ENCODE results near the gene ANO10. TPM values are rescaled to one million over a fixed set of nuclear protein-coding genes. Genes with fewer than 3 reads are reported as not detected.

Gene ANO10
- total RNA-seq, 2 experiments from 2014 or later, result 10.8 to 11.8 TPM

DNA sequence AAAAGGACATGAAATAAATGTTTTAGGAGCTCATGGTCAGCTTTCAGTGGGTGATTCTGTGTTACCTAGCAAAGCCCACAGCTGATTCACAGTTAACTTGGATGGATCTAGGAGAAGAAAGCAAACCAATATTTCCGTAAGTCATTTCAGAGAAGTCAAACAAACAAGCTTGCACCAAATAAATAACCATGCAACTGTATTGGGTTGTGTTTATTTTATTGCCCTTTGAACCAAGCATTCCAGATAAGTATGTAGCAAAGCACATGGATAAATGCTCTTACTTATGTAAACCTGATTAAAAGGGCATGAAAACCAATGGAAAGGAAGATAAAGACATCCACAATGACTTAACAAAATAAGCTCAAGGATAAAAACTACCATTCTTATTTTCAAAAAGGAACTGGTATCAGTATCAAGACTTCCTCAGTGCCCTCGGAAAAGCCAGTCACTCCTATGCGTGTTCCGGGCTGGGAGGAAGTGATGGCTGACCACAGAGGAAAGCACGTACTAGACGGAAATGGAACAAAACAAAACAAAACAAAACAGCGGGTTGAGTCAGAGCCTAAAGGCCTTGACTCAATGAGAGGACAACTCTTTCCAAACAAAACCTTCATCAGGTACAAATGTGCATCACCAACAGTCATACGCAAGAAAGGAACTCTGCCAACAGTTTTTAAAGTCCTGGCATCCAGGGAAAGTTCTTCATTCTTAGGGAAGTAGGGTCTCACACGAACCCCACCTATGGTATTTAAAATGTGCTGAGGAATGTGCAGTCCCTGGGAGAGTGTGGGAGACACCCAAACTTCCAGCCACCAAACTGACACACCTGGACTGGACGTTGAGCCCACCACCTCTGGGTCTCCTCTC, 232.2 kb downstream of the ANO10 start:
- peaks cover 30% of the 10 kb centered on the region for H3K4me1 Mint-ChIP-seq
- H3K36me3 Mint-ChIP-seq, result peaks cover 14% of the 10 kb centered on the region
- peak; percentile 48 for DNase-seq
- H3K27me3 Mint-ChIP-seq, result peaks cover under 1% of the 10 kb centered on the region
- ATAC-seq (ENCODE audit: low read depth), result peak; percentile 87
- POLR2A ChIA-PET, result interaction anchor here (0.6 to 1.6 kb wide), 8 partner anchors 9 to 330 kb away, joined by 3 to 7 read pairs (median 4); no protein-coding TSS in a partner anchor
- peaks cover 7% of the 10 kb centered on the region for H3K9me3 Mint-ChIP-seq
- peak overlapping the region; percentile 88 for H3K27ac Mint-ChIP-seq
- peak overlapping the region; percentile 45 for H3K4me3 Mint-ChIP-seq

DNA sequence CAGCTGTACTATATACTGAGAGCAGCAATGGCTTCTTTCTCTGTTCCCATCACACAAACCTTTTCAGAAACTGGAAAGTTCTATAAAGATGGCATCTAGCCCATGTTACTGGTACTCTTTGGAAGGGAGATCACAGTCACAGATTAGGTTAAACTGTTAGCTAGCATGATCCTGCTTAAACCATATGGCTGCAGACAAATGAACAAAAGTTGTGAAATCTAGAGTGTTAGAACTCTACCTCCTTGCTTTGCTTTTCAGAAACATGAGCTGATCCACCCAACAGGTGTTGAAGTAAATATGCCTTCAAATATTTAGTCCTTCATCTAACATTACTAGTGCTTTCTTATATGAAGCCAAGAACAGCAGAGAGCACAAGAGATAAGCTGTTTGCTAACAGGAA, 232.9 kb downstream of the ANO10 start:
- ATAC-seq (ENCODE audit: low read depth), result no peak
- peaks cover 25% of the 10 kb centered on the region for H3K4me1 Mint-ChIP-seq
- peaks cover 15% of the 10 kb centered on the region for H3K36me3 Mint-ChIP-seq
- DNase-seq, result no peak
- peaks cover 4% of the 10 kb centered on the region for H3K27me3 Mint-ChIP-seq
- peak overlapping the region; percentile 88 for H3K27ac Mint-ChIP-seq
- H3K4me3 Mint-ChIP-seq, result no peak overlapping the region
- peaks cover 11% of the 10 kb centered on the region for H3K9me3 Mint-ChIP-seq
- POLR2A ChIA-PET, result interaction anchor here (0.6 to 1.6 kb wide), 7 partner anchors 9 to 226 kb away, joined by 3 to 7 read pairs (median 5); no protein-coding TSS in a partner anchor

DNA sequence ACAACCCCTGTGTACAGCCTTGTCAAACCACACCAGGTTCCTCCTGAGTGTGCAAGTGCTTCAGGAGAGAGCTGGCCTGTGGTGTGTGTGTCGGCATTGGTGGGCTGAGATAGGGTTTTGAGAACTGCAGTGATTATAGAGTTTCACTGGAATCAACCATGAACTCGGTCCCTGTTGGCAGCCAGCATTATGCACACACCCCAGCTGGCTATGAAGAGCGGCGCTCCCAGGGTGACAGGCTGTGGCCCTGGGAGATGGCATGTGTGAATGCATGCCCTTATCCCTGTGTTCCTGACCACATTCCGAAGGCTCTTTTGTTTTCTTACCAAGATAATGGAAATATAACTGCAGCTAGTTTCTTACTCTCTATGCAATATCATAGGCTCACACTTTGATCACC, 233.6 kb downstream of the ANO10 start:
- no peak for DNase-seq
- Mint-ChIP-seq H3K4me1 (peaks cover 25% of the 10 kb centered on the region), H3K4me3 (no peak overlapping the region), H3K27ac (no peak overlapping the region), H3K36me3 (peaks cover 11% of the 10 kb centered on the region), H3K9me3 (peaks cover 7% of the 10 kb centered on the region), H3K27me3 (peaks cover 4% of the 10 kb centered on the region)
- POLR2A ChIA-PET, result no interaction called here
- ATAC-seq (ENCODE audit: low read depth), result no peak

DNA sequence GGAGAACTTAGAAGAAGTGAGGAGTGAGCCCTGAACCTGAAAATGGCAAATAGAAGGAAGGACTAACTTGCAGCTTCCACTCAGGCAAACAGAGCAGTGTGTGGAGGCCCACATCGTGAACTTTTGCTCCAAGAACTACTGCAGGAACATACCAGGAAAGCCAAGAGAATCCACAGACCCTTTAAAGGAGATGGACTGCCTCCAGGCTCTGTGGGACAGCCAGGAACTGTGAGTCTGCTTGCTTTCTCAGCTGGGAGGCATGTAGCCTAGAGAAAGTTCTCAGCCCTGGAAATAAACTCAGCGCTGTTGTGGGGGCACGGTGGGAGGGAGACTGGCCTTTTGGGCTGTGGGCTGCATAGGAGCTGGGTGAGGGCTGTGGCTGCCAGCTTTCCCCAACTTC, 242.5 kb downstream of the ANO10 start:
- POLR2A ChIA-PET, result interaction anchor here (1.6 kb wide), 1 partner anchor 82 kb away, joined by 3 read pairs; no protein-coding TSS in a partner anchor
- no peak overlapping the region for H3K27ac Mint-ChIP-seq
- H3K9me3 Mint-ChIP-seq, result peaks cover 7% of the 10 kb centered on the region
- peaks cover 12% of the 10 kb centered on the region for H3K4me1 Mint-ChIP-seq
- no peak overlapping the region for H3K4me3 Mint-ChIP-seq
- H3K27me3 Mint-ChIP-seq, result peaks cover under 1% of the 10 kb centered on the region
- peaks cover 14% of the 10 kb centered on the region for H3K36me3 Mint-ChIP-seq
- DNase-seq, result no peak
- ATAC-seq (ENCODE audit: low read depth), result no peak

DNA sequence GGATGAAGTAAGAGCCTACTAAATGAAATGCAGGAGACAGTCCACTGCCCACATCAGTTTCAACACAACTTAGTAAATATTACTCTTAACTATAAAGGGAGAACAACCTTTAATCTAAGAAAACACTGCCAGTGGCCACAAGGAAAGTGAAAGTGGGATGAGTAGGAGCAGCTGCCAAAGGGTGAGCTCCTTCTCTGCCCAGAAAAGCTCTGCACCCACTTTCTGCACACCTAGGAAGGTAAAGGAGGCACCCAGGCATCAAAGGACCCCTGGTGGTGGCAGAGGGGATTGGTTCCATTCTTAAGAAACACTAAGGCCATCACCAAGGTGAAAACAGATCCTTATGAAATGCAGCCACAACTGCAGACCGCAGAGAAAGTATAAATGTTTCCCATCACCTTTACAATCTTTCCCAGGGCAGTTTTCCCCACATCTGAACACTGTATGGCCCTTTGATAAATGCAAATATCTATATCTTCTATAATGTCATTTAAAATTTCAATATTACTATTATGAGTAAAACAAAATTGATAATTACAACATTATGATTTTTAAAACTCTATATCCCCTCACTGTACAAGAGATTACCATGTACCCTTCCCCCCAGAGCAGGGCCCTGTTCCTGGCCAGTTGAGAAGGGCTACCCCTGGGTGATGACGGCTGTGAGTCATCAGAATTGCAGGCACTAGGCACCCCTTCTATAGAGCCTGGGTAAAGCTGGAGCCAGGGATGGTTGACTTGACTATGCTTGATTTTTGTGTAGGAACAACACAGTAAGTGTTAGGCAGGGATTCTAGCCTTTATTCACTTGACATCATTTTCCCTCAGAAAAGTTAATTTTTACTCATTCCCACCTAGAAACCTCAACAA, 243.5 kb downstream of the ANO10 start:
- POLR2A ChIA-PET, result interaction anchor here (1.0 kb wide), 2 partner anchors 215 to 218 kb away, joined by 3 to 4 read pairs; no protein-coding TSS in a partner anchor
- Mint-ChIP-seq H3K4me3 (no peak overlapping the region), H3K27me3 (no peaks in the 10 kb centered on the region), H3K9me3 (peaks cover 6% of the 10 kb centered on the region), H3K4me1 (peaks cover 12% of the 10 kb centered on the region), H3K36me3 (peaks cover 14% of the 10 kb centered on the region), H3K27ac (peak overlapping the region; percentile 30)
- DNase-seq, result peak; percentile 50
- ATAC-seq (ENCODE audit: low read depth), result peak; percentile 95

DNA sequence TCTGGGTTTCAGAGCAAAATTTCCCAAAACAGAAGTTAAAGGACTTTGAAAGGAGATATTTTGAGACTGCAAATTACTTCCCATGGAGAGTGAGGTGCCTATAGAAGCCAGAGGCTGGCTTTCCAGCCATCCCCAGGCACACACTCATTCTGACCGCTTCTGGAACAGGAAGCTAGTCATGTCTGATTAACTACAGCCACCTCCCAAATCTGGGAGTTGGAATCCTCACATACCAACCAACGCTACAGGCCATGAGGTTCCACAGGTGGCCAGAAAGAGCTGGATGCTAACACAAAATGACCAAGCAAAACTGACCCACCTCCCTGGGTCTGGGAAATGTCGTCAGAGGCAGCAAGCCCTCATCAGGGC, 248.3 kb downstream of the ANO10 start:
- DNase-seq (no peak), ATAC-seq (ENCODE audit: low read depth) (no peak)
- H3K27me3 Mint-ChIP-seq, result no peaks in the 10 kb centered on the region
- H3K36me3 Mint-ChIP-seq, result peaks cover 2% of the 10 kb centered on the region
- POLR2A ChIA-PET, result interaction anchor here (0.9 kb wide), 1 partner anchor 16 kb away, joined by 3 read pairs; no protein-coding TSS in a partner anchor
- no peak overlapping the region for H3K27ac Mint-ChIP-seq
- H3K4me1 Mint-ChIP-seq, result peaks cover 16% of the 10 kb centered on the region
- H3K4me3 Mint-ChIP-seq, result no peak overlapping the region
- H3K9me3 Mint-ChIP-seq, result no peaks in the 10 kb centered on the region

DNA sequence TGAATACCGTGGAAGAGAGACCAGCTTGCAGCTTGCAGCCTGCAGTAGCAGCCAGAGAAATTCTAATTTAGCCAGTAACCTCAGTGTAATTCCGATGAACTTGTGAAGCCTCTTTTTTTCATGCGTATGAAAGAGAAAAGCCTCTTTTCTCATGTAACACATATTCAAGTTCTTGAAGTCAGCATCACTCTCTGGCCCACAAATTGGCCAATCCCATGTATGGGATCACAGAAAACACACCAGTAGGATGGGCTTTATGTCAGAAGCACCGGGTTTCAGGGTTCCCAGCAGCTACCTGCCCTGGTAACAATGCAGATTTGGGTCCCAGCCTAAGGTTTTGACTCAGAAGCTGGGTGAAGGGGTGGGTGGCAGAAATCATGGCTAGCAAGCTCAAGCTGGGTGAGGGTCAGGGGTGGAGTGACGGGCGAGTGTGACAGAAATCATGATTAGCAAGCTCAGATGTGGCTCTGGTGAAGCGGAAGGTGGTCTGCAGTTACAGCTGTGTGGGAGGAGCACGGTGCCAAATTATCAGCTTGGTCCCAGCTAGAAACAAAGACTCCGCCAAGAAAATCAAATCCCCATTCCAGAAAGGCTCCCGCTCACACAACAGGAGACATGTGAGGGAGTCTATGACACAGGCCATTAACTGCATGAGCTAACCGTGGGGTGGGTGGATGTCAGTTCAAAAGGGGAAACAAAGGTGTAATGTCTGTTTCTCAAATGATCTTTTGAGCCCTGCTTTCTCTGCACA, 248.8 kb downstream of the ANO10 start:
- Mint-ChIP-seq H3K36me3 (peaks cover 2% of the 10 kb centered on the region), H3K4me3 (no peak overlapping the region), H3K9me3 (no peaks in the 10 kb centered on the region), H3K4me1 (peaks cover 12% of the 10 kb centered on the region), H3K27ac (no peak overlapping the region), H3K27me3 (no peaks in the 10 kb centered on the region)
- POLR2A ChIA-PET, result interaction anchor here (0.9 kb wide), 1 partner anchor 16 kb away, joined by 3 read pairs; no protein-coding TSS in a partner anchor
- DNase-seq (no peak), ATAC-seq (ENCODE audit: low read depth) (no peak)

DNA sequence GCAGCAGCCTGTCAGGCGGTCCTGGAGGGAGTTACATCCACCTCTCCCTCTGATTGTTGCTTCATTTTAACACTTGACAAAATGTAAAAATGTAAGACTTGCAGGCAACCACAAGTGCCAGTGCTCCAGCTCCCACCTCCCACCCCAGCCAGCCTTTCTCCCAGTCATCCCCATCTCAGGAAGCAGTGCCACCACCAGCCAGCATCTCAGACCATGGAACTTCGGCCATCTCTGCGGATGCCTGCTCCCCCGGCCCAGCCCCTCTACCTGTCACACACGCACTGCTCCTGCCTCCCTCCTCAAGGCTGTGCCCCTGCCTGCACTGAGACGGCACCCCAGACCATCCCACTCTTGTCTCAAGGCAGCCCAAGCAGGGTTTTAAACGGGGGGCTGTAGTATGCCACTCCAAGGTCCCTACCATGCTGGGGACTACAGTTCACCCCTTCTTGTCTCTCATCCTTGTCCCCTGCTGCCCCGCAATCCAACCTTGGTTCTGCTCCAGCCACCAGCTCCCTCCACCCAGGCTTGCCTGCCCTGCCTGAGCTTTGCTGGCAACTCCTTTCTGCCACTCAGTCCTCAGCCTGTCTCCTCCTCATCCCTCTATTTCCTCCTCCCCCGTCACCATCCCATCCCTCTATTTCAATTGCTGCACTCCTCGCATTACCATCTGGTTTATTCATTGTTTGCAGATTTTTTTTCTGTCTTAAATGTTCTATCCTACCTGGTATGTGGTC, 249.6 kb downstream of the ANO10 start:
- POLR2A ChIA-PET, result no interaction called here

DNA sequence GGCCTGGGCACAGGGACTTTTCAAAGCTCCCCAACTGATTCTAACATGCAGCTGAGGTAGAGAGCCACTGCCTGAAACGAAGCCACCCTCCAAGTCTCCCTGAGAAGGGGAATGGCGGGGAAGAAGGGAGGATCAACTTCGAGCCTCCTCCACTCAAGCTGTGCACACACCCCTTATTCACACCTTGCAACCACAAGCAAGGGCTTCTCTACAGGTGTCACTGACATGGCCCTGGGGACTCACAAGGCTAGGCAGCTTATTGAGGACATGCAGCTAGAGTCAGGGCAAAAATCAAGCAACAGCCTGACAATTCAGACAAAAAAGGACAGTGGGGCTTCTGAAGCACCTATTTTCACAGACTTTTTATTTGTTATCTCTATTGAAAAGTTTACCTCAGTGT, 250.3 kb downstream of the ANO10 start:
- POLR2A ChIA-PET, result no interaction called here
- peaks cover 6% of the 10 kb centered on the region for H3K4me1 Mint-ChIP-seq
- H3K36me3 Mint-ChIP-seq, result peaks cover 2% of the 10 kb centered on the region

More for the DNA sequence above, 249.6 kb downstream of the ANO10 start:
- Mint-ChIP-seq H3K4me1 (peaks cover 6% of the 10 kb centered on the region), H3K27ac (peak overlapping the region; percentile 45), H3K9me3 (no peaks in the 10 kb centered on the region), H3K36me3 (peaks cover 2% of the 10 kb centered on the region), H3K4me3 (no peak overlapping the region), H3K27me3 (no peaks in the 10 kb centered on the region)
- DNase-seq (no peak), ATAC-seq (ENCODE audit: low read depth) (no peak)

DNA sequence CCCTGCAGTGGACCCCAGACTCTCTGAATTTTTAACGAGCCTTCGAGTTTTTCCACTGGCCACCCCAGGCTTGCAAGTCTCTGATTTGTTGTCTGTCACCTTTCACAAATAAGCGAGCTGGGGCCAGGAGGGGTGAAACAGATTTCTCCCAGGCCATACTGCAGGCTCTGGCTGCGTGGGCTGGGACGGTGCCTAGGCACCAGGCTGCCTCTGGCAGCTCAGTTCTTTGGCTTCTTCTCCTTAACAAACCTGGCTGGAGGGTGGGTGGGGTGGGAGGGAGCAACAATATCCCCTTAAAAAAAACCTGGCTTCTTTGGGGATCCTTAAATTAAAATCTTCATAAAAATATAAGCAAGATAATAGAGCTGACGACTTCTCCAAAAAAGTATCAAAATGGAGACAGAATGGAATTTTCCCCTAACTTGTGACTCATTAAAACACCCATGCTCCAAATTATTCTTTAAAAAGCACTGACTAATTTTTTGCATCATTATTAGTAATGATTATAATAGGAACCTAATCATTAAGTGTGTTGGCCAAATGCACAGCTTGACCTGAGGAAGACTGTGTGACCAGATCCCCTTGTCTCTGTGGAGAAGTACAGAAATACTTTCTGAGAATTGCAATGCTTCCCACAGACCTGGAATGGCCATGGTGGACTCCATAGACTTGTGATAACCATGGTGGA, 251.4 kb downstream of the ANO10 start:
- Mint-ChIP-seq H3K4me3 (no peak overlapping the region), H3K4me1 (peaks cover 6% of the 10 kb centered on the region), H3K36me3 (peaks cover 2% of the 10 kb centered on the region), H3K27me3 (no peaks in the 10 kb centered on the region), H3K9me3 (no peaks in the 10 kb centered on the region), H3K27ac (no peak overlapping the region)
- DNase-seq, result no peak
- no peak for ATAC-seq (ENCODE audit: low read depth)
- POLR2A ChIA-PET, result no interaction called here

More for the DNA sequence above, 250.3 kb downstream of the ANO10 start:
- no peaks in the 10 kb centered on the region for H3K27me3 Mint-ChIP-seq
- DNase-seq (no peak), ATAC-seq (ENCODE audit: low read depth) (no peak)
- H3K9me3 Mint-ChIP-seq, result no peaks in the 10 kb centered on the region
- no peak overlapping the region for H3K4me3 Mint-ChIP-seq
- no peak overlapping the region for H3K27ac Mint-ChIP-seq

DNA sequence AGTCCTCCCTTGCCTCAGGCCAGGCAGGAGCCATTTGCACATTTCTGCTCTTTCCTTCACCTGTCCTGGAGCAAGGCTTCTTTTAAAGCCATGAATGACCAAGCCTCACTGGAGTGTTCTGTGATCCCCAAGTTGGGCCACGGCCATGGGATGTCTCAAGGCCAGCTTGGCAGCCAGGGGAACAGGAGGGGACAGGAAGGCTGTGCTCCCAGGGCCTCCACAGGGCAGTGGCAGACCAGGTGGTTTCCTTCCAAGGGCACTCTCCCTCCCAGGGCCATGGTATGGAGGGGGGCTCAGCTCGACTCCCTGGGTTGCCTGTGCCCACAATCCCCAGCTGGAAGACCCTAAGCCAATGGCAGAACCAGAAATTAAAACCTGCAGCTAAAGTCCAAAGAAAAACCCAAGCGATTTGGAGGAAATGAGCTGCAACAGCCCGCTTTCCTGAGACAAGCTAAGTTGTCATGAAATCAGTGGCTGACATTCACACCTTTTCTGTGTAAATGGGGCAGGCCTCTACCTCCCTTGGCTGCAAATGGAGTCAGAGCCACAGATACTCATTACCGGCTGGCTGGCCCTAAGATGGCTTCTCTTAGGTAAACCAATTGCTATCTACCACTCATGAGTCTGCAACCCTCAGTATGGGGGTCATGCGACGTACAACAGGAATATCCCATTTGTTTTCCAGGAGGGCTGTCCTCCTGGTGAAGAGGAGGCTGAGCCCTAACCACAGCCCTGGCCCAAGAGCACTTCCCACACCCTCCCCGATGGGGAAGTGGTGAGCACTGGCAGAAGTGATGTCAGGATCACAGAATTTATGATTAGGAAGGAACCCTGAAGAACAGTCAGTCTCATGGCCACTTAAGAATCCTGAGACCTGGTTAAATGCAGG, 252.2 kb downstream of the ANO10 start:
- Mint-ChIP-seq H3K9me3 (no peaks in the 10 kb centered on the region), H3K27me3 (no peaks in the 10 kb centered on the region), H3K36me3 (peaks cover 2% of the 10 kb centered on the region), H3K4me3 (no peak overlapping the region), H3K4me1 (peaks cover 6% of the 10 kb centered on the region), H3K27ac (no peak overlapping the region)
- POLR2A ChIA-PET, result no interaction called here
- DNase-seq (no peak), ATAC-seq (ENCODE audit: low read depth) (no peak)
